Ishikawa (cell line): Measurements from ENCODE around the gene ZNF423.

Experiments
- CEBPB ChIP-seq: IDR thresholded peaks from 2 replicates; pipeline ENCODE4 v1.6.1; 2012
- EP300 ChIP-seq: IDR thresholded peaks from 2 replicates; pipeline ENCODE4 v1.6.1; 2012; ENCODE audit warnings: borderline replicate concordance
- FOXM1 ChIP-seq: IDR thresholded peaks from 2 replicates; pipeline ENCODE4 v1.6.1; 2012; ENCODE audit warnings: low read depth, borderline replicate concordance
- RAD21 ChIP-seq: IDR thresholded peaks from 2 replicates; pipeline ENCODE4 v1.6.1; 2012; ENCODE audit warnings: low read depth
- REST ChIP-seq: IDR thresholded peaks from 2 replicates; pipeline ENCODE4 v1.6.1; 2012; ENCODE audit warnings: low read depth, mild to moderate bottlenecking
- TAF1 ChIP-seq: IDR thresholded peaks from 2 replicates; pipeline ENCODE4 v1.6.1; 2012; ENCODE audit warnings: low read depth, mild to moderate bottlenecking
- TCF12 ChIP-seq: IDR thresholded peaks from 2 replicates; pipeline ENCODE4 v1.6.1; 2012; ENCODE audit warnings: low read depth
- TEAD4 ChIP-seq: IDR thresholded peaks from 2 replicates; pipeline ENCODE4 v1.6.1; 2012
- TF ChIP-seq, protein P1 (sequence below): IDR thresholded peaks from 2 replicates; pipeline ENCODE4 v1.6.1; 2012

GRCh38 chr16:49585143-49585832 is 270.6 kb downstream of the ZNF423 start:
- TF ChIP-seq TCF12, result no peak
- no peak for TF ChIP-seq RAD21
- TF ChIP-seq REST, result no peak
- no peak for TF ChIP-seq CEBPB
- TF ChIP-seq TAF1, result no peak
- TF ChIP-seq EP300, result no peak
- TF ChIP-seq TEAD4, result no peak
- no peak for TF ChIP-seq FOXM1
- TF ChIP-seq, protein P1, sequence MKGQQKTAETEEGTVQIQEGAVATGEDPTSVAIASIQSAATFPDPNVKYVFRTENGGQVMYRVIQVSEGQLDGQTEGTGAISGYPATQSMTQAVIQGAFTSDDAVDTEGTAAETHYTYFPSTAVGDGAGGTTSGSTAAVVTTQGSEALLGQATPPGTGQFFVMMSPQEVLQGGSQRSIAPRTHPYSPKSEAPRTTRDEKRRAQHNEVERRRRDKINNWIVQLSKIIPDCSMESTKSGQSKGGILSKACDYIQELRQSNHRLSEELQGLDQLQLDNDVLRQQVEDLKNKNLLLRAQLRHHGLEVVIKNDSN, result no peak
